Measurements from ENCODE around the gene LANCL2. TPM values are rescaled to one million over a fixed set of nuclear protein-coding genes. Genes with fewer than 3 reads are reported as not detected.

Gene LANCL2
- total RNA-seq, 1 donor from 2014 or later: 14.7 TPM

GRCh38 chr7:55426676-55427075 is 61.5 kb downstream of the LANCL2 start:
- no peak for TF ChIP-seq CTCF (IDR thresholded peaks at IDR 0.05; ENCODE audit: insufficient read depth, low read length, severe bottlenecking)
- FAIRE-seq (no peak), DNase-seq (ENCODE audit: low read depth) (peak; percentile 6)
- no peak overlapping the region for H3K4me3 ChIP-seq (ENCODE audit: low read depth, low read length)
- no peaks in the 10 kb centered on the region for H3K27me3 ChIP-seq (ENCODE audit: control insufficient read depth, insufficient read depth, low read length)
- H3K36me3 ChIP-seq (ENCODE audit: control insufficient read depth, insufficient read depth, low read length): no peaks in the 10 kb centered on the region

GRCh38 chr7:55427342-55427741 is 62.2 kb downstream of the LANCL2 start:
- FAIRE-seq (no peak), DNase-seq (ENCODE audit: low read depth) (peak; percentile 29)
- Histone ChIP-seq H3K4me3 (ENCODE audit: low read depth, low read length) (no peak overlapping the region), H3K27me3 (ENCODE audit: control insufficient read depth, insufficient read depth, low read length) (no peaks in the 10 kb centered on the region), H3K36me3 (ENCODE audit: control insufficient read depth, insufficient read depth, low read length) (no peaks in the 10 kb centered on the region)
- TF ChIP-seq CTCF (IDR thresholded peaks at IDR 0.05; ENCODE audit: insufficient read depth, low read length, severe bottlenecking): no peak

- FAIRE-seq (no peak), DNase-seq (ENCODE audit: low read depth) (no peak)
- no peaks in the 10 kb centered on the region for H3K27me3 ChIP-seq (ENCODE audit: control insufficient read depth, insufficient read depth, low read length)
- no peaks in the 10 kb centered on the region for H3K36me3 ChIP-seq (ENCODE audit: control insufficient read depth, insufficient read depth, low read length)
- no peak for TF ChIP-seq CTCF (IDR thresholded peaks at IDR 0.05; ENCODE audit: insufficient read depth, low read length, severe bottlenecking)
- no peak overlapping the region for H3K4me3 ChIP-seq (ENCODE audit: low read depth, low read length)
Measured at GRCh38 chr7:55427800-55428199, 62.7 kb downstream of the LANCL2 start.

GRCh38 chr7:55429835-55430499 is 64.8 kb downstream of the LANCL2 start:
- FAIRE-seq (no peak), DNase-seq (ENCODE audit: low read depth) (no peak)
- no peak overlapping the region for H3K4me3 ChIP-seq (ENCODE audit: low read depth, low read length)
- no peaks in the 10 kb centered on the region for H3K27me3 ChIP-seq (ENCODE audit: control insufficient read depth, insufficient read depth, low read length)
- TF ChIP-seq CTCF (IDR thresholded peaks at IDR 0.05; ENCODE audit: insufficient read depth, low read length, severe bottlenecking): no peak
- no peaks in the 10 kb centered on the region for H3K36me3 ChIP-seq (ENCODE audit: control insufficient read depth, insufficient read depth, low read length)

GRCh38 chr7:55431898-55432297 is 66.8 kb downstream of the LANCL2 start:
- H3K4me3 ChIP-seq (ENCODE audit: low read depth, low read length): no peak overlapping the region
- H3K27me3 ChIP-seq (ENCODE audit: control insufficient read depth, insufficient read depth, low read length): no peaks in the 10 kb centered on the region
- no peak for FAIRE-seq
- H3K36me3 ChIP-seq (ENCODE audit: control insufficient read depth, insufficient read depth, low read length): no peaks in the 10 kb centered on the region
- no peak for DNase-seq (ENCODE audit: low read depth)
- TF ChIP-seq CTCF (IDR thresholded peaks at IDR 0.05; ENCODE audit: insufficient read depth, low read length, severe bottlenecking): no peak

GRCh38 chr7:55432506-55432905 is 67.4 kb downstream of the LANCL2 start:
- H3K27me3 ChIP-seq (ENCODE audit: control insufficient read depth, insufficient read depth, low read length): no peaks in the 10 kb centered on the region
- no peaks in the 10 kb centered on the region for H3K36me3 ChIP-seq (ENCODE audit: control insufficient read depth, insufficient read depth, low read length)
- no peak for TF ChIP-seq CTCF (IDR thresholded peaks at IDR 0.05; ENCODE audit: insufficient read depth, low read length, severe bottlenecking)
- FAIRE-seq (no peak), DNase-seq (ENCODE audit: low read depth) (no peak)
- no peak overlapping the region for H3K4me3 ChIP-seq (ENCODE audit: low read depth, low read length)
